GM23338 (cell line): ENCODE data around the gene JOSD2. TPM values are rescaled to one million over a fixed set of nuclear protein-coding genes. Genes with fewer than 3 reads are reported as not detected.

Experiments used
- ATAC-seq: fragments of 200-7000 bp; cut with Tn5 transposase; 3 replicates; pipeline ENCODE4 v1.9.1; 2020
- DNase-seq: peaks from one replicate; pipeline ENCODE4 v3.0.0-alpha.2; 2015; ENCODE audit warnings: low spot score
- H2AFZ ChIP-seq: fragments of 200-600 bp; sonication (generic); 2 replicates; pipeline ENCODE4 v1.8.0; 2016; ENCODE audit warnings: antibody characterized with exemption, mild to moderate bottlenecking, moderate library complexity
- H3F3A ChIP-seq: fragments of 200-600 bp; sonication (generic); replicated peaks from 2 replicates; pipeline ENCODE4 v1.8.0; 2017; ENCODE audit warnings: antibody characterized with exemption, mixed run types, low read depth
- H3K27ac ChIP-seq: fragments of 200-600 bp; sonication (generic); 2 replicates; pipeline ENCODE4 v1.6.1; 2016; ENCODE audit warnings: low read depth
- H3K27me3 ChIP-seq: fragments of 200-600 bp; sonication (generic); 2 replicates; pipeline ENCODE4 v1.8.0; 2016; ENCODE audit warnings: mild to moderate bottlenecking, mixed run types, moderate library complexity; ENCODE audit not compliant: insufficient read depth
- H3K36me3 ChIP-seq: fragments of 200-600 bp; sonication (generic); 2 replicates; pipeline ENCODE4 v1.8.0; 2016; ENCODE audit warnings: mild to moderate bottlenecking; ENCODE audit not compliant: insufficient read depth
- H3K4me1 ChIP-seq: fragments of 200-600 bp; sonication (generic); 2 replicates; pipeline ENCODE4 v1.8.0; 2016; ENCODE audit warnings: mild to moderate bottlenecking, moderate library complexity; ENCODE audit not compliant: insufficient read depth
- H3K4me2 ChIP-seq: fragments of 200-600 bp; sonication (generic); 2 replicates; pipeline ENCODE4 v1.7.1; 2017; ENCODE audit warnings: mixed run types
- H3K4me3 ChIP-seq: fragments of 200-600 bp; sonication (generic); 2 replicates; pipeline ENCODE4 v1.6.1; 2016; ENCODE audit warnings: mixed run types
- H3K79me2 ChIP-seq: fragments of 200-600 bp; sonication (generic); replicated peaks from 2 replicates; pipeline ENCODE4 v1.8.0; 2017; ENCODE audit warnings: mild to moderate bottlenecking; ENCODE audit not compliant: insufficient read depth
- H3K9me2 ChIP-seq: fragments of 200-600 bp; sonication (generic); 2 replicates; pipeline ENCODE4 v1.8.0; 2017; ENCODE audit not compliant: insufficient read depth
- H4K20me1 ChIP-seq: fragments of 200-600 bp; sonication (generic); replicated peaks from 2 replicates; pipeline ENCODE4 v1.8.0; 2017; ENCODE audit warnings: mild to moderate bottlenecking; ENCODE audit not compliant: insufficient read depth
- H3K27ac Mint-ChIP-seq: 2 replicates; pipeline ENCODE4 v1.8.0; 2020; ENCODE audit warnings: inconsistent platforms, mild to moderate bottlenecking, moderate library complexity, mixed read lengths
- H3K27me3 Mint-ChIP-seq: 3 replicates; pipeline ENCODE4 v1.8.0; 2022; ENCODE audit warnings: low read depth, mild to moderate bottlenecking, moderate library complexity, mixed read lengths, inconsistent platforms; ENCODE audit not compliant: insufficient read depth, poor library complexity
- H3K36me3 Mint-ChIP-seq: 3 replicates; pipeline ENCODE4 v1.8.0; 2021; ENCODE audit warnings: low read depth, mild to moderate bottlenecking, inconsistent platforms, moderate library complexity, mixed read lengths
- H3K4me1 Mint-ChIP-seq: 3 replicates; pipeline ENCODE4 v1.8.0; 2020; ENCODE audit warnings: mild to moderate bottlenecking, inconsistent platforms, mixed read lengths
- H3K4me3 Mint-ChIP-seq: 3 replicates; pipeline ENCODE4 v1.8.0; 2021; ENCODE audit warnings: moderate library complexity, mild to moderate bottlenecking, inconsistent platforms, mixed read lengths
- H3K9me3 Mint-ChIP-seq: 3 replicates; pipeline ENCODE4 v1.8.0; 2020; ENCODE audit warnings: moderate library complexity, mild to moderate bottlenecking, inconsistent platforms, mixed read lengths
- CTCF ChIP-seq, 2 experiments: fragments of 200-600 bp in 1 of 2; sonication (generic) in 1 of 2; conservative IDR thresholded peaks; 2 replicates each; pipeline versions ENCODE4 v1.5.1 to v1.6.1; 2016 to 2017; ENCODE audit warnings: antibody characterized with exemption in 2 of 2, low read depth in 2 of 2, mild to moderate bottlenecking in 2 of 2, moderate library complexity in 1 of 2
- EZH2phosphoT487 ChIP-seq: fragments of 200-600 bp; sonication (generic); IDR thresholded peaks from one replicate; pipeline ENCODE4 v1.8.1; 2018; ENCODE audit warnings: antibody characterized with exemption; ENCODE audit not compliant: unreplicated experiment
- JUNB ChIP-seq: IDR thresholded peaks from one replicate; pipeline ENCODE4 v1.6.1; 2016; ENCODE audit warnings: antibody characterized with exemption; ENCODE audit not compliant: unreplicated experiment
- NANOG ChIP-seq: IDR thresholded peaks from 2 replicates; pipeline ENCODE4 v1.6.1; 2016; ENCODE audit warnings: antibody characterized with exemption, borderline replicate concordance
- POLR2AphosphoS5 ChIP-seq: IDR thresholded peaks from 2 replicates; pipeline ENCODE4 v1.6.1; 2016; ENCODE audit warnings: antibody characterized with exemption, low read depth
- REST ChIP-seq: IDR thresholded peaks from one replicate; pipeline ENCODE4 v1.6.1; 2018; ENCODE audit warnings: antibody characterized with exemption; ENCODE audit not compliant: unreplicated experiment
- STAT1 ChIP-seq: IDR thresholded peaks from one replicate; pipeline ENCODE4 v1.6.1; 2016; ENCODE audit warnings: antibody characterized with exemption; ENCODE audit not compliant: unreplicated experiment
- ZNF331 ChIP-seq: fragments of 250-450 bp; sonication (Bioruptor Pico); IDR thresholded peaks from 2 replicates; pipeline ENCODE4 v1.5.0; 2020; ENCODE audit warnings: low read depth, mild to moderate bottlenecking, moderate library complexity
- polyA plus RNA-seq: library from polyadenylated mRNA; unstranded; fragments of >200 nt; fragmentation: Nextera tagmentation; extraction: Ambion mirVana; gene quantifications from 2 replicates; pipeline ENCODE4 v1.2.1, GENCODE V29; 2016
- total RNA-seq: library from RNA; depleted of rRNA; stranded (reverse); fragments of >200 nt; shearing (Covaris generic); gene quantifications from 2 replicates; pipeline ENCODE4 v1.2.3, GENCODE V29; 2014

Gene JOSD2
- total and polyA plus RNA-seq, 2 experiments from 2014 or later = 3.3 to 5.8 TPM

- H3K27ac Mint-ChIP-seq = no peak overlapping the region
- no peak overlapping the region for H3K4me3 Mint-ChIP-seq
- no peak for TF ChIP-seq REST
- TF ChIP-seq STAT1 = no peak
- no peak for TF ChIP-seq POLR2AphosphoS5
- H3K27me3 Mint-ChIP-seq = peaks cover 12% of the 10 kb centered on the region
- Histone ChIP-seq H3K4me1 (peaks cover 10% of the 10 kb centered on the region; the same call in 1 of the 2 replicates), H3K4me2 (peak overlapping the region; percentile 70; the same call in 1 of the 2 replicates), H2AFZ (no peak overlapping the region), H3K9me2 (no peaks in the 10 kb centered on the region), H3K79me2 (no peaks in the 10 kb centered on the region), H3K27me3 (peaks cover 29% of the 10 kb centered on the region), H3K27ac (no peak overlapping the region), H3F3A (no peaks in the 10 kb centered on the region), H3K4me3 (peak overlapping the region; percentile 61; the same call in 1 of the 2 replicates), H3K36me3 (no peaks in the 10 kb centered on the region), H4K20me1 (no peaks in the 10 kb centered on the region; the same call in 1 of the 2 replicates)
- no peaks in the 10 kb centered on the region for H3K4me1 Mint-ChIP-seq
- no peak for ATAC-seq
- peaks cover 29% of the 10 kb centered on the region for H3K36me3 Mint-ChIP-seq
- DNase-seq = no peak
- H3K9me3 Mint-ChIP-seq = peaks cover 91% of the 10 kb centered on the region
Measured at GRCh38 chr19:50512112-50512998, 1.4 kb upstream of the JOSD2 start.

- no peaks in the 10 kb centered on the region for H3K36me3 ChIP-seq
- Mint-ChIP-seq H3K36me3 (peaks cover 33% of the 10 kb centered on the region), H3K27ac (no peak overlapping the region), H3K27me3 (peaks cover 9% of the 10 kb centered on the region), H3K4me1 (no peaks in the 10 kb centered on the region), H3K9me3 (peaks cover 93% of the 10 kb centered on the region), H3K4me3 (no peak overlapping the region)
- ATAC-seq = no peak; the same call in 2 of the 3 replicates
- peaks cover 4% of the 10 kb centered on the region; the same call in 1 of the 2 replicates for H3K4me1 ChIP-seq
- peaks cover 19% of the 10 kb centered on the region for H3K27me3 ChIP-seq
- no peaks in the 10 kb centered on the region; the same call in 1 of the 2 replicates for H4K20me1 ChIP-seq
- peak; percentile 93 for DNase-seq
- H3K9me2 ChIP-seq = no peaks in the 10 kb centered on the region
- no peaks in the 10 kb centered on the region for H3K79me2 ChIP-seq
- H3K27ac ChIP-seq = no peak overlapping the region
- H2AFZ ChIP-seq = peak overlapping the region; percentile 48; the same call in 1 of the 2 replicates
- H3K4me2 ChIP-seq = peak overlapping the region; percentile 78
- no peaks in the 10 kb centered on the region for H3F3A ChIP-seq
- H3K4me3 ChIP-seq = peak overlapping the region; percentile 61
- TF ChIP-seq STAT1 = no peak
- no peak for TF ChIP-seq JUNB
- no peak for TF ChIP-seq EZH2phosphoT487
- no peak for TF ChIP-seq CTCF (conservative IDR thresholded peaks at IDR 0.05; ENCODE audit: low read depth in 2 of 2)
- no peak for TF ChIP-seq NANOG
- TF ChIP-seq ZNF331 = no peak
- TF ChIP-seq POLR2AphosphoS5 = no peak
Measured at GRCh38 chr19:50510700-50511068, 307 bp downstream of the JOSD2 start.
